Measurements from ENCODE around the gene OR9A2.

- TF ChIP-seq CTCF (IDR thresholded peaks at IDR 0.05) (no peak), POLR2A (IDR thresholded peaks at IDR 0.05) (no peak)
Observed at GRCh38 chr7:143054621-143055020, 27.7 kb upstream of the OR9A2 start.

Measured in esophagus squamous epithelium (tissue), 4 donors.